Nephron progenitor cell (in vitro differentiated cells): Measurements from ENCODE around the gene SLC25A25.

Experiments used
- DNase-seq: peaks from one replicate; pipeline ENCODE4 v3.0.0; 2021
- H3K27ac Mint-ChIP-seq: 2 replicates; pipeline ENCODE4 v1.8.0; 2021; ENCODE audit warnings: mild to moderate bottlenecking, moderate library complexity, mixed read lengths
- H3K27me3 Mint-ChIP-seq: 2 replicates; pipeline ENCODE4 v1.8.0; 2021; ENCODE audit warnings: mild to moderate bottlenecking, low read depth, mixed read lengths; ENCODE audit not compliant: poor library complexity
- H3K36me3 Mint-ChIP-seq: 2 replicates; pipeline ENCODE4 v1.8.0; 2021; ENCODE audit warnings: low read depth, mixed read lengths
- H3K4me1 Mint-ChIP-seq: 2 replicates; pipeline ENCODE4 v1.8.0; 2021; ENCODE audit warnings: mixed read lengths
- H3K4me3 Mint-ChIP-seq: 2 replicates; pipeline ENCODE4 v1.8.0; 2021; ENCODE audit warnings: mild to moderate bottlenecking, moderate library complexity, mixed read lengths
- H3K9me3 Mint-ChIP-seq: 2 replicates; pipeline ENCODE4 v1.8.0; 2021; ENCODE audit warnings: mild to moderate bottlenecking, moderate library complexity, mixed read lengths
- TF ChIP-seq, protein P1 (sequence below): fragments of 200-600 bp; sonication (generic); IDR thresholded peaks from 2 replicates; pipeline ENCODE4 v1.5.0; 2021; ENCODE audit warnings: antibody characterized with exemption

The SLC25A25 gene

GRCh38 chr9:128152133-128153059 lies 84.4 kb downstream of the SLC25A25 start:
- H3K4me3 Mint-ChIP-seq: no peak overlapping the region
- H3K4me1 Mint-ChIP-seq: peaks cover 41% of the 10 kb centered on the region
- no peak overlapping the region for H3K27ac Mint-ChIP-seq
- TF ChIP-seq, protein P1, sequence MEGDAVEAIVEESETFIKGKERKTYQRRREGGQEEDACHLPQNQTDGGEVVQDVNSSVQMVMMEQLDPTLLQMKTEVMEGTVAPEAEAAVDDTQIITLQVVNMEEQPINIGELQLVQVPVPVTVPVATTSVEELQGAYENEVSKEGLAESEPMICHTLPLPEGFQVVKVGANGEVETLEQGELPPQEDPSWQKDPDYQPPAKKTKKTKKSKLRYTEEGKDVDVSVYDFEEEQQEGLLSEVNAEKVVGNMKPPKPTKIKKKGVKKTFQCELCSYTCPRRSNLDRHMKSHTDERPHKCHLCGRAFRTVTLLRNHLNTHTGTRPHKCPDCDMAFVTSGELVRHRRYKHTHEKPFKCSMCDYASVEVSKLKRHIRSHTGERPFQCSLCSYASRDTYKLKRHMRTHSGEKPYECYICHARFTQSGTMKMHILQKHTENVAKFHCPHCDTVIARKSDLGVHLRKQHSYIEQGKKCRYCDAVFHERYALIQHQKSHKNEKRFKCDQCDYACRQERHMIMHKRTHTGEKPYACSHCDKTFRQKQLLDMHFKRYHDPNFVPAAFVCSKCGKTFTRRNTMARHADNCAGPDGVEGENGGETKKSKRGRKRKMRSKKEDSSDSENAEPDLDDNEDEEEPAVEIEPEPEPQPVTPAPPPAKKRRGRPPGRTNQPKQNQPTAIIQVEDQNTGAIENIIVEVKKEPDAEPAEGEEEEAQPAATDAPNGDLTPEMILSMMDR: no peak
- H3K36me3 Mint-ChIP-seq: no peaks in the 10 kb centered on the region
- peaks cover 13% of the 10 kb centered on the region for H3K27me3 Mint-ChIP-seq
- DNase-seq: no peak
- H3K9me3 Mint-ChIP-seq: no peaks in the 10 kb centered on the region

DNA sequence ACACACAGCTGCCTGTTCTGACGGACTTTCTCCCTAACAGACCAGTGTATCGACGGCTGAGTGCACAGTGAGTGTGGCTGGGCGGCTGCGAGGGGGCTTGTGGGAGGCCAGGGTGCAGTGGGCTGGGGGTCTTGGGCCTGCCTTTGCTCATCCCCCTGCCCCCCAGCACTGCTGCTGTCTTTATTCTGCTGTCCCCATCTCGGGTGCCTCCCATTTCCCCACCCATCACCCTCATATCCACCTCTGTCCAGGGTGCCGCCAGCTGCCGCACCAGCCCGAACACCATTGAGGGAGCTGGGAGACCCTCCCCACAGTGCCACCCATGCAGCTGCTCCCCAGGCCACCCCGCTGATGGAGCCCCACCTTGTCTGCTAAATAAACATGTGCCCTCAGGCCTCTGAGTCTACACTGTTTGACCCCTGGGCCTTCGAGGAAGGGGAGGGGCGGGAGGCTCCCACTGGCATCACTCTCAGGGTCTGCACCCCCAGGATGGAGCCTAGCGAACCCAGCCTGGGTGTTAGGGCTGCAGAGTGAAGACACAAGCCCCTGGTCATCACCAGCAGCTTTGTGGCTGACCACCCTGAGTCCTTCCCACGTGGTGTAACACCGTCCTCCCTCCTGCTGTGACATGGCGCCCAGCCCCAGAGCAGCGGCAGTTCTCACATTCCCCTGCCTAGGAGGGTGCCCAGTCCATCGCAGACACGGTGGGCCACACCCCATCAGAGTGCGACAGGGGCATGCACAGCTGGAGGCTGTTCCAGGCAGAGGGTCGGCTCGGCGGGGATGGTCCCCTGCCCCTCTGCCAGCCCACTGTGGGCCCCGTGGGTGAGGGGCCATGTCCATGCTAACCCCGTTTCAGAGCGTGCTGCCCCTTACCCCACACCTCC lies 85.3 kb downstream of the SLC25A25 start:
- TF ChIP-seq, protein P1: no peak
- Mint-ChIP-seq H3K27me3 (peaks cover 13% of the 10 kb centered on the region), H3K36me3 (no peaks in the 10 kb centered on the region), H3K9me3 (no peaks in the 10 kb centered on the region), H3K4me3 (no peak overlapping the region), H3K4me1 (peaks cover 41% of the 10 kb centered on the region), H3K27ac (no peak overlapping the region)
- DNase-seq: no peak

- H3K27ac Mint-ChIP-seq: no peak overlapping the region
- DNase-seq: no peak
- H3K9me3 Mint-ChIP-seq: no peaks in the 10 kb centered on the region
- TF ChIP-seq, protein P1: no peak
- H3K27me3 Mint-ChIP-seq: peaks cover 11% of the 10 kb centered on the region
- H3K4me1 Mint-ChIP-seq: peaks cover 36% of the 10 kb centered on the region
- no peaks in the 10 kb centered on the region for H3K36me3 Mint-ChIP-seq
- H3K4me3 Mint-ChIP-seq: no peak overlapping the region
These were observed 86.1 kb downstream of the SLC25A25 start for GRCh38 chr9:128153947-128154695.

DNA sequence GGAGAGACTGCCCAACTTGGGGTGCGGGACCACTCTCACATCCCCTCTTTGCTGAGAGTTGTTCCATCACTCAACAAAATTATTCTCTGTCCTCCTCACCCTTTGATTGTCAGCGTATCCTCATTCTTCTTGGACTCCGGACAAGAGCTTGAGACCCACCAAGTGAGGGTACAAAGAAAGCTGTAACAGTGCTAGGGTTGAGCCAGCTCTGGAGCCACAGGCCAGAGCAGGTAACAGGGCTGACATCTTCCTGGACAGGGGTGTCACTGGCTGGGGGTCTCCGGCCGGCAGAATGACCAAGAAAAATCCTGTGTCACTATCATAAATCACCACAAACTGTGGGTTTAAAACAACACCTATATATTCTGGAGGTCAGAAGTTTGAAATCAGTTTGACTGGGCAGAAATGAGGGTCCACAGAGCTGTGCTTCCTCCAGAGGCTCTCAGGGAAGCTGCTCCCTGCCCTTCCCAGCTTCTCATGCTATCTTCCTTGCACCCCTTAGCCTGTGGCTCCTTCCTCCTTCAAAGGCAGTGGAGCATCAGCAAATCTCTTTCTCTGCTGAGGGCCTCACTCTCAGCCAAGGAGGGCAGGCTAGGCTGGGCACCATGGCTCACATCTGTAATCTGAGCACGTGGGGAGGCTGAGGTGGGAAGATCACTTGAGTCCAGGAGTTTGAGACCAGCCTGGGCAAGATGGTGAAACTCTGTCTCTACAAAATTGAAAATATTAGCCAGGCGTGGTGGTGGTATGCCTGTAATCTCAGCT lies 87.9 kb downstream of the SLC25A25 start:
- no peaks in the 10 kb centered on the region for H3K9me3 Mint-ChIP-seq
- H3K36me3 Mint-ChIP-seq: no peaks in the 10 kb centered on the region
- TF ChIP-seq, protein P1: no peak
- no peak overlapping the region for H3K4me3 Mint-ChIP-seq
- no peak for DNase-seq
- peak overlapping the region; percentile 73 for H3K27ac Mint-ChIP-seq
- H3K4me1 Mint-ChIP-seq: peaks cover 25% of the 10 kb centered on the region
- H3K27me3 Mint-ChIP-seq: peaks cover 5% of the 10 kb centered on the region
